Measurements from ENCODE around the gene TEKT5.
A peak's percentile ranks its signal among the peaks of the same experiment; 100 is the strongest.

Gene TEKT5

DNA sequence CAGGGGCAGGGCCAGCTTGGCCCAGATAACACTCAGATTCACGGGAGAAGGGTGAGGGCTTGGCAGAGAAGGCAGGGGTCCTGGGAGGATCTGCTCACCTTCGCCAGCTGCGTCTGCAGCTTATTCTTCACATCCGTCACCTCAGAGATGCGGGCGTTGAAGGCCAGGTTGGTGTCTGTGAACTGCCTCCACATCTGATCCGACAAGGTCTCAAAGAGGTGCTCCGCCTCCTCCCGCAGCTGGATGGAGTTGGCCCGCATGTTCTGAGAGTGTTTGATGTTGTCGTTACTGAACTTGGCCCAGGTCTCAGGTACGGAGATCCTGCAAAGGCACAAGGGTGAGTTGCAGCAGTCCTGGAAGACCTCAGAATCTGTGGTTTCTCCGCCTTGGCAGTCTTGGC, 18.9 kb downstream of the TEKT5 start:
- no peak for TF ChIP-seq CTCF (IDR thresholded peaks at IDR 0.05; ENCODE audit: poor library complexity, severe bottlenecking)
- Histone ChIP-seq H3K4me3 (ENCODE audit: severe bottlenecking) (no peak overlapping the region), H3K4me1 (ENCODE audit: insufficient read depth, poor library complexity, severe bottlenecking) (no peaks in the 10 kb centered on the region), H3K36me3 (ENCODE audit: low read depth) (no peaks in the 10 kb centered on the region), H3K27ac (ENCODE audit: poor library complexity, severe bottlenecking) (no peak overlapping the region), H3K27me3 (ENCODE audit: insufficient read depth, poor library complexity, severe bottlenecking) (no peaks in the 10 kb centered on the region), H3K9me3 (ENCODE audit: severe bottlenecking) (no peaks in the 10 kb centered on the region)
- ATAC-seq (ENCODE audit: low read depth) (no peak), DNase-seq (ENCODE audit: low spot score) (no peak)

DNA sequence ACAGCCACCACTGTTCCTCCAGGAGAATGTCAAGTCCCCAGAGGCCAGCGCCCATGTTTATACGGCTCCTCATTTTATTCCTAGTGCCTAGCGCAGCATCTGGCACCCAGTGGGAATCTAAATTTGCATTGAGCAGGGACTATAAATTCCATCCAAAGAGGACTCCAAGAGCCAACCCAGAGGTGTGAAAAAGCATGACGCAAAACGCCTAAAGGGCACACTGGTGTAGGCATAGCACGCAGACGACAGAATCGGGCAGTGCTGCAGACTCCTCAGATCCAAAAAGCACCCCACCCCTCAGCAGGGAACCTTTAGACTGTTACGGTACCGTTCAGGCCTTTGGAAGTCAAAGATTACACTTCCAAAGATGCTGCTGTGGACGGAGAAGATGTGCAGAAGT, 19.5 kb downstream of the TEKT5 start:
- no peak for TF ChIP-seq CTCF (IDR thresholded peaks at IDR 0.05; ENCODE audit: poor library complexity, severe bottlenecking)
- Histone ChIP-seq H3K9me3 (ENCODE audit: severe bottlenecking) (no peaks in the 10 kb centered on the region), H3K27me3 (ENCODE audit: insufficient read depth, poor library complexity, severe bottlenecking) (no peaks in the 10 kb centered on the region), H3K27ac (ENCODE audit: poor library complexity, severe bottlenecking) (no peak overlapping the region), H3K36me3 (ENCODE audit: low read depth) (no peaks in the 10 kb centered on the region), H3K4me1 (ENCODE audit: insufficient read depth, poor library complexity, severe bottlenecking) (no peaks in the 10 kb centered on the region), H3K4me3 (ENCODE audit: severe bottlenecking) (no peak overlapping the region)
- ATAC-seq (ENCODE audit: low read depth) (no peak), DNase-seq (ENCODE audit: low spot score) (no peak)

DNA sequence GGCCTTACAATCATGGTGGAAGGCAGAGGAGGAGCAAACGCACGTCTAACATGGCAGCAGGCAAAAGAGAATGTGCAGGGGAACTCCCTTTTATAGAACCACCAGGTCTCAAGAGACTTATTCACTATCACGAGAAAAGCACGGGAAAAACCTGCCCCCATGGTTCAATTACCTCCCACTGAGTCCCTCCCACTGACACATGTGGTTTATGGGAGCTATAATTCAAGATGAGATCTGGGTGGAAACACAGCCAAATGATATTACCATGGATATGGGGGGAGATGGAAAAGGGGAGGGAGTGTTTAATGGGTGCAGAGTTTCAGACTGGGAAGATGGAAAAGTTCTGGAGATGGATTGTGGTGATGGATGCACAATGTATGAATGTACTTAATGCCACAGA, 23.0 kb downstream of the TEKT5 start:
- H3K4me1 ChIP-seq (ENCODE audit: insufficient read depth, poor library complexity, severe bottlenecking), result no peaks in the 10 kb centered on the region
- DNase-seq (ENCODE audit: low spot score), result no peak

GRCh38 chr16:10669791-10670190, 24.9 kb downstream of the TEKT5 start:
- ATAC-seq (ENCODE audit: low read depth) (no peak), DNase-seq (ENCODE audit: low spot score) (no peak)
- H3K4me1 ChIP-seq (ENCODE audit: insufficient read depth, poor library complexity, severe bottlenecking), result no peaks in the 10 kb centered on the region
- no peak for TF ChIP-seq CTCF (IDR thresholded peaks at IDR 0.05; ENCODE audit: poor library complexity, severe bottlenecking)
- no peaks in the 10 kb centered on the region for H3K9me3 ChIP-seq (ENCODE audit: severe bottlenecking)
- no peak overlapping the region for H3K27ac ChIP-seq (ENCODE audit: poor library complexity, severe bottlenecking)
- no peaks in the 10 kb centered on the region for H3K27me3 ChIP-seq (ENCODE audit: insufficient read depth, poor library complexity, severe bottlenecking)
- H3K36me3 ChIP-seq (ENCODE audit: low read depth), result no peaks in the 10 kb centered on the region
- no peak overlapping the region for H3K4me3 ChIP-seq (ENCODE audit: severe bottlenecking)

More for the DNA sequence above, 23.0 kb downstream of the TEKT5 start:
- Histone ChIP-seq H3K4me3 (ENCODE audit: severe bottlenecking) (no peak overlapping the region), H3K9me3 (ENCODE audit: severe bottlenecking) (no peaks in the 10 kb centered on the region), H3K36me3 (ENCODE audit: low read depth) (no peaks in the 10 kb centered on the region), H3K27ac (ENCODE audit: poor library complexity, severe bottlenecking) (no peak overlapping the region), H3K27me3 (ENCODE audit: insufficient read depth, poor library complexity, severe bottlenecking) (no peaks in the 10 kb centered on the region)
- no peak for ATAC-seq (ENCODE audit: low read depth)
- TF ChIP-seq CTCF (IDR thresholded peaks at IDR 0.05; ENCODE audit: poor library complexity, severe bottlenecking), result no peak

GRCh38 chr16:10668322-10669045, 26.2 kb downstream of the TEKT5 start:
- peak; percentile 38 for TF ChIP-seq CTCF (IDR thresholded peaks at IDR 0.05; ENCODE audit: poor library complexity, severe bottlenecking)
- Histone ChIP-seq H3K27me3 (ENCODE audit: insufficient read depth, poor library complexity, severe bottlenecking) (no peaks in the 10 kb centered on the region), H3K27ac (ENCODE audit: poor library complexity, severe bottlenecking) (no peak overlapping the region), H3K4me3 (ENCODE audit: severe bottlenecking) (no peak overlapping the region), H3K9me3 (ENCODE audit: severe bottlenecking) (no peaks in the 10 kb centered on the region), H3K36me3 (ENCODE audit: low read depth) (no peaks in the 10 kb centered on the region), H3K4me1 (ENCODE audit: insufficient read depth, poor library complexity, severe bottlenecking) (no peaks in the 10 kb centered on the region)
- ATAC-seq (ENCODE audit: low read depth) (peak; percentile 73), DNase-seq (ENCODE audit: low spot score) (no peak)

All from RWPE2 (cell line).